GM15510 (cell line): ENCODE measurements around the gene ACCSL.

ENCODE experiments used
- POLR2A ChIP-seq: IDR thresholded peaks from 3 replicates; pipeline ENCODE4 v1.6.1; 2011; ENCODE audit warnings: borderline replicate concordance; ENCODE audit not compliant: insufficient read length; ENCODE audit errors: extremely low read depth

The ACCSL gene

DNA sequence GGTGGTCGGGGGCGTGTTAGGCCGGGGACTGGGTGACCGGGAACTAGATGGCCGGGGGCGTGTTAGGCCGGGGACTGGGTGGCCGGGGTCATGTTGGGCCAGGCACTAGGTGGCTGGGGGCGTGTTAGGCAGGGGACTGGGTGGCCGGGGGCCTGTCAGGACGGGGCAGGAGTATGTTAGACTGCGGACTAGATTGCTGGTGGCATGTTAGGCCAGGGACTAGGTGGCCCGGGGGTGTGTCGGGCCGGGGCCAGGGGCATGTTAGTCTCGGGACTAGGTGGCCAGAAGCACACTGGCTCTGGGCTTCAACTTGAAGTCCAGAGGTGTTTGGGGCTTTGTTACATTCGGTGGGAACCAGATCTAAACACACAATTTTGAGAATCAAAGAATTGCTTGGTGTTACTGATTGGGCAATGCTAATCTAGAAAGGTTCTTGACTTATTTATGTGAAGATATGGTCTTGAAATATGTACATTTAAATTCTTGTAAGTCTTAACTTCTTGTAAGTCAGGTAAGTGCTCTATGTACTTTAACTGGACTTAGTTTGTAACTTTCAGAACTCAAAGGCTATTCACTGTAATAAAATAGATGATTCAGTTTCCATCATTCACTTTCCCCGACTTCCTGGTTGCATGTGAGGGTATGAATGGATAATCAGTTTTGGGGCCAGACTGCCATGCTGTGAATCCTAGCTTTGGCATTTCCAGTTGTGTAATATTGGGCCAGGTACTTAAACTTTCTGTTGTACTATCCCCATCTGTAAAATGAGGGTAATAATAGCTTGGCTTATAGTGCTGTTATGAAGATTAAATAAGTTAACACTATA is 48.8 kb downstream of the ACCSL start:
- TF ChIP-seq POLR2A, result no peak

GRCh38 chr11:44097821-44098220 is 50.0 kb downstream of the ACCSL start:
- TF ChIP-seq POLR2A, result no peak

- TF ChIP-seq POLR2A, result no peak
These were observed 53.3 kb downstream of the ACCSL start for GRCh38 chr11:44101098-44101497.

DNA sequence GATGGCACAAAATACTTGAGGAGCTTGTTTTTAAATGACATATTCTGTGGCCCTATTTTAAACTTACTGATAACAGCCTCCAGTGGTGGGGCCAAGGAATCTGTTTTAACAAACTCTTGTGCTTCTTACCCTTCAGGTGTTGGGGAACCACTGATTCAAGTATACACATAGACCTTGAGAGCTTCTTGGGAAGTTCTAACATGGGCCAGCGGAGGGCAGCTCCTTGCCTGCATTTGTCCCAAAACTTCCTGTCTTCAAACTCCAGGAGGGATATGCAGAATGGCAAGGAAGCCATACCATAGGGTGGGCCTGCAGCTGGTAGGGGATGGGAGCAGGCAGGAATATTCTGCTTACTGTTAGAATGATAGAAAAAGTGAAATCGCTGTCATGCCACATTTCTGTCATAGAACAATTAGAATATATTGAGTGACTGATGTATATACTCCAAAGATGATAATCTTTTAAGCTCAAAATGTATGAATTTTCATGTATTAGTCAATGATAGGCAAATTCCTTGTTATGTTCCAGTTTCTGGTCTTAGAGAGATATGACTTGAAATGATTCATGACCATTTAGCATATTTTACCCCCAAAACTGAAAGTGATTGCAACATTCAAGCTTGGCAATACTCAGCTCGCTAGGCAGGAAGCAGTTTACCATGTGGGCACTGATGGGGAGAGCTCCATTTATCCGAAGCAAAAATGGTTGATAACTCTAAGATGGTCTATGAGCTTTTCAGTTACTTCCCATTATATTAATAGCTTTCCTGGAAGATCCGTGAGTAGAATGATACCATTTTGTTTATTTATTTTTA is 56.9 kb downstream of the ACCSL start:
- no peak for TF ChIP-seq POLR2A

DNA sequence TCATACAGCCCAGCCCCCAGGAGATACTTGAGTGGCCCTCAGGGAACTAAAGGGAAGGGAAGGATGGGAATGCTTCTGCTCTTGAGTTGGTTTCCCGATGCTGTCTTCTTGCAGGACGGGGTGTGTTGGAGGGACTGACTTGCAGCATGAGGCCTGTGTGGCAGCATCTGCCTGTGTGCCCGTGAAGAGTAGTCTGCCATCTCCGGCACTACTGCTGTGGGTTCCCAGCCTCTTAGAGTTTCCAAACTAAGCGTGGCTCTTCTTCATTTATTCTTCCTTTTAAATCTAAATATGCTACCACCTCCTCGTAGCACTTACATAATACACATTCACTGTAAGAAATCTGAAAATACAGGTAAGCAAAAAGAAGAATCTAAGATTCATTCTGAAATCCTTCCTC is 60.5 kb downstream of the ACCSL start:
- TF ChIP-seq POLR2A, result no peak
